ENCODE data around the gene CSGALNACT2. TPM values are rescaled to one million over a fixed set of nuclear protein-coding genes. Genes with fewer than 3 reads are reported as not detected.
A peak's percentile ranks its signal among the peaks of the same experiment; 100 is the strongest.

CSGALNACT2 gene
- total and polyA plus RNA-seq, 11 donors = 2.6 to 17.7 (median 8.8) TPM

DNA sequence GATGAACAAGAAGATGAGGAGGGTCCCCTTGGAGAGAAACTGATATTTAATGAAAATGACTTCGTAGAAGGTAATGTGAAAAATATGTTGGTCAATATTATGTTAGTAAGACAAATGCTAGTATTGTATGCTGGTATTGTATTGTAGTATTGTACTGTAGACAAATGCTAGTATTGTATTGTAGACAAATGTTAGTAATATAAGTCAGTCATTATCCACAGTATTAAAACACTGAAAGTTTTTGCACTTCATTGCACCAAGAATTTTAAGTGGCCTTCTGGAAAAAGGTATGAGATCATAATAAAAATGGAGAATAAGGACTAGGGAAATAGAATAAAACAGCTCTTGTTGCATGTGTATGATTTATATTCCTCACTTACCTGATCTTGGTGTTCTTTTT lies 17.5 kb downstream of the CSGALNACT2 start:
- no peak for DNase-seq
- no peak overlapping the region for H3K4me3 ChIP-seq
- no peak for ATAC-seq
- H3K27me3 ChIP-seq = no peaks in the 10 kb centered on the region
- 93 to 96% (median 95%) methylated on average over 1 of the region's 1 CpG for WGBS, 4 donors
- peaks cover 0 to 70% (median 2%) of the 10 kb centered on the region in 12 donors for H3K4me1 ChIP-seq
- intact Hi-C loops (cut with DNase I) = no loop called here
- no peak for TF ChIP-seq POLR2A (IDR thresholded peaks at IDR 0.05)
- TF ChIP-seq, protein P1, sequence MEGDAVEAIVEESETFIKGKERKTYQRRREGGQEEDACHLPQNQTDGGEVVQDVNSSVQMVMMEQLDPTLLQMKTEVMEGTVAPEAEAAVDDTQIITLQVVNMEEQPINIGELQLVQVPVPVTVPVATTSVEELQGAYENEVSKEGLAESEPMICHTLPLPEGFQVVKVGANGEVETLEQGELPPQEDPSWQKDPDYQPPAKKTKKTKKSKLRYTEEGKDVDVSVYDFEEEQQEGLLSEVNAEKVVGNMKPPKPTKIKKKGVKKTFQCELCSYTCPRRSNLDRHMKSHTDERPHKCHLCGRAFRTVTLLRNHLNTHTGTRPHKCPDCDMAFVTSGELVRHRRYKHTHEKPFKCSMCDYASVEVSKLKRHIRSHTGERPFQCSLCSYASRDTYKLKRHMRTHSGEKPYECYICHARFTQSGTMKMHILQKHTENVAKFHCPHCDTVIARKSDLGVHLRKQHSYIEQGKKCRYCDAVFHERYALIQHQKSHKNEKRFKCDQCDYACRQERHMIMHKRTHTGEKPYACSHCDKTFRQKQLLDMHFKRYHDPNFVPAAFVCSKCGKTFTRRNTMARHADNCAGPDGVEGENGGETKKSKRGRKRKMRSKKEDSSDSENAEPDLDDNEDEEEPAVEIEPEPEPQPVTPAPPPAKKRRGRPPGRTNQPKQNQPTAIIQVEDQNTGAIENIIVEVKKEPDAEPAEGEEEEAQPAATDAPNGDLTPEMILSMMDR (IDR thresholded peaks at IDR 0.05) = no peak
- H3K36me3 ChIP-seq = peaks cover 0 to 6% (median 1%) of the 10 kb centered on the region in 9 donors
- H3K9me3 ChIP-seq = no peaks in the 10 kb centered on the region
- H3K27ac ChIP-seq = no peak overlapping the region

DNA sequence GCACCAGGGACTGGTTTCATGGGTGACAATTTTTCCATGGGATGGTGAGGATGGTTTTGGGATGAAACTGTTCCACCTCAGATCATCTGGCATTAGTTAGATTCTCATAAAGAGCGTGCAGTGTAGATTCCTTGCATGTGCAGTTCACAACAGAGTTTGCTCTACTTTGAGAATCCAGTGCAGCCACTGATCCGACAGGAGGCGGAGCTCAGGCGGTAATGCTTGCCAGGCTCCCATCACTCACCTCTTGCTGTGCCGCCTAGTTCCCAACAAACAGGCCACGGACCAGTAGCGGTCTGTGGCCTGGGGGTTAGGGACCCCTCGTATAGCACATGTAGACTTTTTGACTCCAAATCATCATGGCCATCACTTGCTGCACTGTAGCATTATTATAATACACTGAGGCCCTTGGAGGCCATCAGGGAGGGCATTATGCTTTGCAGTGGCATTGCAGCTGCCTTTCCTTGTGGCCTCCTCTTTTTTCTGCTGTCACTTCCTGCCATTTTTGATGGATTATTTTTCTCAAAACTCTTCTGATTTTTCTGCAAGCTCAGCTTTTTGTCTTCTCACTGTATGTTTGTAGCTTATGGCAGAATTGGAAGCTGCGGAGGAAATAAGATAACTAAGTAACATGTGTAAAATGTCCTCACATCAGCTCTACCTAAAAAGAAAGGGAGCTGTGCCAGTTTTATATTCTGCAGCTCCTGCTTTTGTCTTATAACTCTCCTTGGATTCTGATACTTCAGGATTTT lies 18.5 kb downstream of the CSGALNACT2 start:
- 75 to 90% (median 82%) methylated on average over 9 of the region's 9 CpGs for WGBS, 4 donors
- ATAC-seq (no peak), DNase-seq (no peak)
- TF ChIP-seq, protein P1 (IDR thresholded peaks at IDR 0.05) = no peak
- no peak for TF ChIP-seq POLR2A (IDR thresholded peaks at IDR 0.05)
- no peak overlapping the region for H3K27ac ChIP-seq
- H3K27me3 ChIP-seq = no peaks in the 10 kb centered on the region
- H3K9me3 ChIP-seq = no peaks in the 10 kb centered on the region
- H3K4me3 ChIP-seq = no peak overlapping the region
- H3K4me1 ChIP-seq = peaks cover 0 to 69% (median under 1%) of the 10 kb centered on the region in 12 donors
- intact Hi-C loops (cut with DNase I) = no loop called here
- H3K36me3 ChIP-seq = peaks cover 0 to 16% (median 10%) of the 10 kb centered on the region in 9 donors

DNA sequence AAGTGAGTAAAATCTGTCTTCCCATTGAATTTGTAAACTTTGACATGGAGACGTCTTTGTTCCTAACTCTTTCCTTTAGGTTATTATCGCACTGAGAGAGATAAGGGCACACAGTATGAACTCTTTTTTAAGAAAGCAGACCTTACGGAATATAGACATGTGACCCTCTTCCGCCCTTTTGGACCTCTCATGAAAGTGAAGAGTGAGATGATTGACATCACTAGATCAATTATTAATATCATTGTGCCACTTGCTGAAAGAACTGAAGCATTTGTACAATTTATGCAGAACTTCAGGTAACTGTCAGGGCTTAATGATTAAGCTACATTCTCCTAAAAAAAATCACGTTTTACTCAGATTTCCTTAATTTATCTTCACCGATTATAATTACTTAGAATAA lies 20.4 kb downstream of the CSGALNACT2 start:
- Histone ChIP-seq H3K27me3 (no peaks in the 10 kb centered on the region), H3K4me1 (peaks cover 0 to 52% (median 0%) of the 10 kb centered on the region in 12 donors), H3K9me3 (no peaks in the 10 kb centered on the region), H3K36me3 (peaks cover 0 to 35% (median 26%) of the 10 kb centered on the region in 9 donors), H3K27ac (no peak overlapping the region), H3K4me3 (no peak overlapping the region)
- intact Hi-C loops (cut with DNase I) = no loop called here
- 92 to 94% (median 93%) methylated on average over 6 of the region's 6 CpGs for WGBS, 4 donors
- no peak for ATAC-seq
- TF ChIP-seq, protein P1 (IDR thresholded peaks at IDR 0.05) = no peak
- TF ChIP-seq POLR2A (IDR thresholded peaks at IDR 0.05) = no peak
- no peak for DNase-seq

DNA sequence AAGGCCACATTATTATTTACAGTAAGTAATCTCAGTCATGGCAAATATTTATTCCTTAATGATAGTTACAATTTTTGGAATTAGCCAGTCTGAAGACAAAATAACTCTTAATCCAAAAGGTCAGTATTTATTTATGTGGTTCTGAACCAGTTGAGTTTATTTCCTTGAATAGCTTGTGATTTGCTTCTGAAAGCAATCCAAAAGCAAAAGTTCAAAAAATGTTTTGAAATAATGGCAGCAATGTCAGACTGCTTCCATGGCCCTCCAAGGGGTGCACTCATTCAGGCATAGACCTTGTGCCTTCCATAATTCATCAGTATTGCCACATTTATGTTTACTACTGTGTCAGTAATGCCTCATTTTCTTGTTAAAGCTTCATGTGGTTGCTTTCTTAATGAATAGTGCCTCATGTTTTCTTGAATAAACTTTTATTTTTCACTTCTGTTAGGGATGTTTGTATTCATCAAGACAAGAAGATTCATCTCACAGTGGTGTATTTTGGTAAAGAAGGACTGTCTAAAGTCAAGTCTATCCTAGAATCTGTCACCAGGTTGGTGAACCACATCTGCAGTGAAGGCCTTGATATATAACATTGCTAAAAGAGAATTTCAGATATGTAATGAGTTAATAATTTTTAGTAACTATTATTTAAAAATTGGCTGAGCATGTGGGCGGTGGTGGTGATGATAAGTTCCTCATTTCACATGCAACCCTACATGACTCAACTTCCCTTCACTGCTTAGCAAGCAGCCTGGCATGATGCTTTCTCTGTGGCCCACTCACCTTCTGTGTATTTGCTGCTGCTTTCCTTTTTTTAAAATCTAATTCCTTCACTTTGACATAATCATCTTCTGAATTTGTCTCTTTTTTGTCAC lies 22.0 kb downstream of the CSGALNACT2 start:
- no peak overlapping the region for H3K4me3 ChIP-seq
- no peaks in the 10 kb centered on the region for H3K27me3 ChIP-seq
- peaks cover 0 to 41% (median 29%) of the 10 kb centered on the region in 9 donors for H3K36me3 ChIP-seq
- intact Hi-C loops (cut with DNase I) = no loop called here
- peak in 1 of 4 donors; percentile 56 for ATAC-seq
- H3K4me1 ChIP-seq = peaks cover 0 to 45% (median 0%) of the 10 kb centered on the region in 12 donors
- no peaks in the 10 kb centered on the region for H3K9me3 ChIP-seq
- DNase-seq = no peak
- 74 to 95% (median 85%) methylated on average over 1 of the region's 1 CpG for WGBS, 4 donors
- TF ChIP-seq, protein P1 (IDR thresholded peaks at IDR 0.05) = no peak
- no peak for TF ChIP-seq POLR2A (IDR thresholded peaks at IDR 0.05)
- peak overlapping the region in 1 of 12 donors; percentile 61 for H3K27ac ChIP-seq
